Dedifferentiated amniotic fluid mesenchymal stem cell (primary cell): ENCODE results near the gene CNPY1.
A peak's percentile ranks its signal among the peaks of the same experiment; 100 is the strongest.
"Not testable (repeated sequence)": the region's sequence is repeated elsewhere in the genome, so short reads cannot be mapped to it uniquely, and the experiment has no call there.

Source experiments
- DNase-seq: peaks from one replicate; pipeline ENCODE4 v3.0.0-alpha.2; 2016; ENCODE audit errors: extremely low spot score

Gene CNPY1

GRCh38 chr7:155546449-155546848 lies at the start of gene CNPY1:
Gene CNPY1 (minus strand): TSS chr7:155546559. CDS start chr7:155545929, 630 bp downstream.
- DNase-seq, result not testable (repeated sequence)

GRCh38 chr7:155594961-155595366 lies 48.6 kb upstream of the CNPY1 start:
- DNase-seq, result no peak

- no peak for DNase-seq
These were observed 47.9 kb upstream of the CNPY1 start for GRCh38 chr7:155594163-155594732.

GRCh38 chr7:155593461-155594162 lies 47.3 kb upstream of the CNPY1 start:
- no peak for DNase-seq

- DNase-seq, result no peak
These were observed 44.9 kb upstream of the CNPY1 start for GRCh38 chr7:155591055-155591775.

GRCh38 chr7:155590215-155591018 lies 44.1 kb upstream of the CNPY1 start:
- no peak for DNase-seq

GRCh38 chr7:155589001-155589980 lies 42.9 kb upstream of the CNPY1 start:
- DNase-seq, result no peak

GRCh38 chr7:155588468-155588998 lies 42.2 kb upstream of the CNPY1 start:
- no peak for DNase-seq

GRCh38 chr7:155587486-155587885 lies 41.1 kb upstream of the CNPY1 start:
- no peak for DNase-seq

GRCh38 chr7:155586843-155587440 lies 40.6 kb upstream of the CNPY1 start:
- no peak for DNase-seq

GRCh38 chr7:155585951-155586350 lies 39.6 kb upstream of the CNPY1 start:
- DNase-seq, result no peak

GRCh38 chr7:155585532-155585895 lies 39.2 kb upstream of the CNPY1 start:
- no peak for DNase-seq

- DNase-seq, result peak; percentile 47
These were observed 38.6 kb upstream of the CNPY1 start for GRCh38 chr7:155584763-155585531.

- DNase-seq, result no peak
These were observed 37.9 kb upstream of the CNPY1 start for GRCh38 chr7:155584261-155584660.

GRCh38 chr7:155583636-155584035 lies 37.3 kb upstream of the CNPY1 start:
- DNase-seq, result no peak

- no peak for DNase-seq
These were observed 35.6 kb upstream of the CNPY1 start for GRCh38 chr7:155581954-155582353.

- no peak for DNase-seq
These were observed 34.9 kb upstream of the CNPY1 start for GRCh38 chr7:155581107-155581830.

- DNase-seq, result no peak
These were observed 34.0 kb upstream of the CNPY1 start for GRCh38 chr7:155580367-155580766.

GRCh38 chr7:155579565-155579964 lies 33.2 kb upstream of the CNPY1 start:
- DNase-seq, result no peak
